GM12878 (cell line): ENCODE results near the gene GTSE1.

Source experiments
- CHD2 ChIP-seq: IDR thresholded peaks from 2 replicates; pipeline ENCODE4 v1.6.1; 2011; ENCODE audit warnings: low read depth, low read length, improper control_type of control experiment, borderline replicate concordance
- ESRRA ChIP-seq: IDR thresholded peaks from 2 replicates; pipeline ENCODE4 v1.6.1; 2012; ENCODE audit warnings: mild to moderate bottlenecking, low read length, improper control_type of control experiment
- MAX ChIP-seq: IDR thresholded peaks from 2 replicates; pipeline ENCODE4 v1.6.1; 2012; ENCODE audit warnings: low read depth, low read length, improper control_type of control experiment
- NRF1 ChIP-seq: conservative IDR thresholded peaks from 2 replicates; pipeline ENCODE4 v1.6.1; 2011; ENCODE audit warnings: mild to moderate bottlenecking, low read depth, low read length, improper control_type of control experiment
- POLR2AphosphoS5 ChIP-seq: IDR thresholded peaks from 2 replicates; pipeline ENCODE4 v1.6.1; 2011; ENCODE audit warnings: mild to moderate bottlenecking, low read length, inconsistent platforms
- RELA ChIP-seq: fragments of 450-650 bp; IDR thresholded peaks from 2 replicates; pipeline ENCODE4 v1.8.0; 2014; ENCODE audit warnings: borderline replicate concordance; ENCODE audit not compliant: partially characterized antibody
- SIX5 ChIP-seq: IDR thresholded peaks from 2 replicates; pipeline ENCODE4 v1.6.1; 2011; ENCODE audit warnings: mild to moderate bottlenecking, low read depth, low read length, moderate library complexity; ENCODE audit not compliant: severe bottlenecking
- TF ChIP-seq, protein P1 (sequence below): IDR thresholded peaks from 2 replicates; pipeline ENCODE4 v1.6.1; 2011; ENCODE audit warnings: low read depth, low read length, improper control_type of control experiment, borderline replicate concordance
- TF ChIP-seq, protein P2 (sequence below), 3 experiments: IDR thresholded peaks in 2 of 3; conservative IDR thresholded peaks in 1 of 3; 2 replicates each; pipeline ENCODE4 v1.5.1; 2011; ENCODE audit warnings: low read depth in 3 of 3, low read length in 3 of 3, mild to moderate bottlenecking in 3 of 3, control low read depth in 2 of 3, moderate library complexity in 2 of 3, inconsistent platforms in 1 of 3, mixed read lengths in 1 of 3; ENCODE audit not compliant: control insufficient read depth in 2 of 3, insufficient read depth in 1 of 3; ENCODE audit errors: extremely low read depth in 1 of 3
- TF ChIP-seq, protein P3 (sequence below): fragments of 450-650 bp; IDR thresholded peaks from 2 replicates; pipeline ENCODE4 v1.6.1; 2016; ENCODE audit warnings: mild to moderate bottlenecking, moderate library complexity, borderline replicate concordance

- TF ChIP-seq SIX5 = no peak
- TF ChIP-seq ESRRA = no peak
- TF ChIP-seq, protein P1, sequence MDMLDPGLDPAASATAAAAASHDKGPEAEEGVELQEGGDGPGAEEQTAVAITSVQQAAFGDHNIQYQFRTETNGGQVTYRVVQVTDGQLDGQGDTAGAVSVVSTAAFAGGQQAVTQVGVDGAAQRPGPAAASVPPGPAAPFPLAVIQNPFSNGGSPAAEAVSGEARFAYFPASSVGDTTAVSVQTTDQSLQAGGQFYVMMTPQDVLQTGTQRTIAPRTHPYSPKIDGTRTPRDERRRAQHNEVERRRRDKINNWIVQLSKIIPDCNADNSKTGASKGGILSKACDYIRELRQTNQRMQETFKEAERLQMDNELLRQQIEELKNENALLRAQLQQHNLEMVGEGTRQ = no peak
- TF ChIP-seq, protein P2, sequence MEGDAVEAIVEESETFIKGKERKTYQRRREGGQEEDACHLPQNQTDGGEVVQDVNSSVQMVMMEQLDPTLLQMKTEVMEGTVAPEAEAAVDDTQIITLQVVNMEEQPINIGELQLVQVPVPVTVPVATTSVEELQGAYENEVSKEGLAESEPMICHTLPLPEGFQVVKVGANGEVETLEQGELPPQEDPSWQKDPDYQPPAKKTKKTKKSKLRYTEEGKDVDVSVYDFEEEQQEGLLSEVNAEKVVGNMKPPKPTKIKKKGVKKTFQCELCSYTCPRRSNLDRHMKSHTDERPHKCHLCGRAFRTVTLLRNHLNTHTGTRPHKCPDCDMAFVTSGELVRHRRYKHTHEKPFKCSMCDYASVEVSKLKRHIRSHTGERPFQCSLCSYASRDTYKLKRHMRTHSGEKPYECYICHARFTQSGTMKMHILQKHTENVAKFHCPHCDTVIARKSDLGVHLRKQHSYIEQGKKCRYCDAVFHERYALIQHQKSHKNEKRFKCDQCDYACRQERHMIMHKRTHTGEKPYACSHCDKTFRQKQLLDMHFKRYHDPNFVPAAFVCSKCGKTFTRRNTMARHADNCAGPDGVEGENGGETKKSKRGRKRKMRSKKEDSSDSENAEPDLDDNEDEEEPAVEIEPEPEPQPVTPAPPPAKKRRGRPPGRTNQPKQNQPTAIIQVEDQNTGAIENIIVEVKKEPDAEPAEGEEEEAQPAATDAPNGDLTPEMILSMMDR (IDR thresholded peaks at IDR 0.05 in 2 of 3, conservative IDR thresholded peaks at IDR 0.05 in 1 of 3; ENCODE audit: control insufficient read depth in 2 of 3, extremely low read depth in 1 of 3, insufficient read depth in 1 of 3, low read depth in 3 of 3, low read length in 3 of 3) = no peak
- TF ChIP-seq, protein P3, sequence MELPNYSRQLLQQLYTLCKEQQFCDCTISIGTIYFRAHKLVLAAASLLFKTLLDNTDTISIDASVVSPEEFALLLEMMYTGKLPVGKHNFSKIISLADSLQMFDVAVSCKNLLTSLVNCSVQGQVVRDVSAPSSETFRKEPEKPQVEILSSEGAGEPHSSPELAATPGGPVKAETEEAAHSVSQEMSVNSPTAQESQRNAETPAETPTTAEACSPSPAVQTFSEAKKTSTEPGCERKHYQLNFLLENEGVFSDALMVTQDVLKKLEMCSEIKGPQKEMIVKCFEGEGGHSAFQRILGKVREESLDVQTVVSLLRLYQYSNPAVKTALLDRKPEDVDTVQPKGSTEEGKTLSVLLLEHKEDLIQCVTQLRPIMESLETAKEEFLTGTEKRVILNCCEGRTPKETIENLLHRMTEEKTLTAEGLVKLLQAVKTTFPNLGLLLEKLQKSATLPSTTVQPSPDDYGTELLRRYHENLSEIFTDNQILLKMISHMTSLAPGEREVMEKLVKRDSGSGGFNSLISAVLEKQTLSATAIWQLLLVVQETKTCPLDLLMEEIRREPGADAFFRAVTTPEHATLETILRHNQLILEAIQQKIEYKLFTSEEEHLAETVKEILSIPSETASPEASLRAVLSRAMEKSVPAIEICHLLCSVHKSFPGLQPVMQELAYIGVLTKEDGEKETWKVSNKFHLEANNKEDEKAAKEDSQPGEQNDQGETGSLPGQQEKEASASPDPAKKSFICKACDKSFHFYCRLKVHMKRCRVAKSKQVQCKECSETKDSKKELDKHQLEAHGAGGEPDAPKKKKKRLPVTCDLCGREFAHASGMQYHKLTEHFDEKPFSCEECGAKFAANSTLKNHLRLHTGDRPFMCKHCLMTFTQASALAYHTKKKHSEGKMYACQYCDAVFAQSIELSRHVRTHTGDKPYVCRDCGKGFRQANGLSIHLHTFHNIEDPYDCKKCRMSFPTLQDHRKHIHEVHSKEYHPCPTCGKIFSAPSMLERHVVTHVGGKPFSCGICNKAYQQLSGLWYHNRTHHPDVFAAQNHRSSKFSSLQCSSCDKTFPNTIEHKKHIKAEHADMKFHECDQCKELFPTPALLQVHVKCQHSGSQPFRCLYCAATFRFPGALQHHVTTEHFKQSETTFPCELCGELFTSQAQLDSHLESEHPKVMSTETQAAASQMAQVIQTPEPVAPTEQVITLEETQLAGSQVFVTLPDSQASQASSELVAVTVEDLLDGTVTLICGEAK = no peak
- TF ChIP-seq RELA = no peak
- TF ChIP-seq POLR2AphosphoS5 = no peak
- TF ChIP-seq MAX = no peak
- no peak for TF ChIP-seq NRF1
- no peak for TF ChIP-seq CHD2
Observed at GRCh38 chr22:46351767-46352166, 55.1 kb downstream of the GTSE1 start.
